HG03342 (cell line): Measurements from ENCODE around the gene ARFIP1.

Experiments used
- ATAC-seq: cut with Tn5 transposase; IDR thresholded peaks from one replicate; pipeline ENCODE4 v1.9.1; 2021; ENCODE audit warnings: mild to moderate bottlenecking, moderate library complexity; ENCODE audit not compliant: unreplicated experiment

Gene ARFIP1

DNA sequence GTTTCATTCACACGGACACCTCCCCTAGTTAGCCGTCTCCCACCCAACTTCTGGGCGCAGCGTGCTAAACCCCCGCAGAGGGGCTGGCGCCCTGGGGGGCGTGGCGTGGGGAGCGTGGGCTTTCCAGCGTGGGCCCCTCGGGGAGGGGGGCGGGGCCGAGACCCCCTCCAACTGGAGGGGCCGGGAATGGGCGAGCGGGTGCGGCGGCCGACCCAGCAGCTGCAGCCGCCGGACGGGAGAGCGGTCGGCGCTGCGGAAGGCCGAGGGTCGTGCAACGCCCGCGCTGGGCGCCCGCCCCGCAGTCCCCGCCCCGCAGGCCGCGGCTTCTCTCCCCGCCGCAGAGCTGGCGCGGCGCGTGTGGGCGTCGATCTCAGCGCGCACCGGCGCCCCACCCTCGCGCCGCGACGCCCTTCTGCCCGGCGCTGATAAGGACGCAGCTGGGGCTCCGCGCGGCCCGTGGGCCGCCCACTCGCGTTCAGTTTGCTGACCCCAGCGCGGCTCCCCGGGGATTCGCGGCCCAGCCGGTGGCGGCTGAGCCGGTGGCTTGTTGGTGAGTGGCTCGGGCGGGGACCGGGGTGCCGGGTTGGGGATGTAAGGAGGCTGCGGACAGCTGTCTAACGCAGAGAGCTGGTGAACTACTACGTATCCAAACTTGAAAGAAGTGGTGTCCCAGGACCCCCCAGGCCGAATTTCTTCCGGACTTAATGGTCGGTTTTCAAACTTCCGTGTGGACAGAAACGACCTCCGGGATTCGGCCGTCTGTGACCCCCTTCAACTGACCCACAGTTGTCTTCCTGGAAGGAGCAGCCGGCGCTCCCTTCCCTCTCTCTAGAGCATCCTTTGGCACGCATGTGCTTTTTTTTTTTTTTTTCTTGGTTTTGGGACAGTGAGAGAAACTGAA is 157.8 kb downstream of the ARFIP1 start:
- peak; percentile 34 for ATAC-seq

DNA sequence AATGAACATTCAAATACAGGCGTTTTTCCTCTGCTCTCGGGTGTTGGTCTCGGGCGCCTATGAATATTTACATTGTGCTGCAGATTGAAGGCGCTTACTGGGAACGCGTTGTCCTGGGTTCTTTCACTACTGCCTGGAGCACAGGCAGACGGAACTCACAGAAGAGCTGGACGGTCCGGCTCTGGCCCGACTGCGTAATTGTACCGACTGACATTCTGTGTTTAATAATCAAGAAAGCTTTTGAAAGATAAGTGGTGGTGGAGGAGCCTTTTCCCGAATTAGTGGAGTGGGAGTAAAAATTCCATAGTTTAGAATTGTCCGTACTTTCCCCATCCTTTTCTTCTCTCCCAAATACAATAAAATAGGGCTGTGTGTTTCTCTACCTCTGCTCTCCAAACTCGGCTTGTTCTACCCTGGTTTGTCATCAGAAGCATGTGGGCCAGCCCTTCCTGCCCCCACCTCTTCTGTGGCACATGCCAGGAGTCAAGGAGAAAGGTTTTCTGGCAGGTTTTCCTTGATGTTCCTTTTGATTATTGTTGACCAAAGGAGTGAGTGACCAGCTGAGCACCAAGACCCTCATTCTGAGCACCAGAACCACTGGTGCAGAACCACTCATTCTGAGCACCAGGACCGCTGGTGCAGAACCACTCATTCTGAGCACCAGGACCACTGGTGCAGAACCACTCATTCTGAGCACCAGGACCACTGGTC is 158.6 kb downstream of the ARFIP1 start:
- ATAC-seq = no peak

DNA sequence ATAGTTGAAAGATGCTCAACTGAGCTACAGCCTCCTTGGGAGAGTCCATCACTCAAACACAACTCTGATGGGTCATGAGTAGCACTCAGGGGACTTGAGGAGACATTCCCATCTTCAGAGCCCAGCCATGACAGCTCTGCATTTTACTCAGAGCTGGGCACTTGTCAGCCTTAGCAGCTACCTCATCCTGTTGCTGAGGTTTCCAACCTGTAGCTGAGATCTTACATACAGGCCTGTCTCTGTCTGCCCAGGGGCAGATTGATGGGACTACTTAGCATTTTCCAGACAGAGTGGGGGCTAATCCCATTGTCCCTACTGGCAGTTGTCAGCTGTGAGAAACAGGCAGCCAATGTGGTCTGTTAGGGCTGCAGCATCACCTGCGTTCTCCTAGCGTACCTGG is 159.9 kb downstream of the ARFIP1 start:
- no peak for ATAC-seq

DNA sequence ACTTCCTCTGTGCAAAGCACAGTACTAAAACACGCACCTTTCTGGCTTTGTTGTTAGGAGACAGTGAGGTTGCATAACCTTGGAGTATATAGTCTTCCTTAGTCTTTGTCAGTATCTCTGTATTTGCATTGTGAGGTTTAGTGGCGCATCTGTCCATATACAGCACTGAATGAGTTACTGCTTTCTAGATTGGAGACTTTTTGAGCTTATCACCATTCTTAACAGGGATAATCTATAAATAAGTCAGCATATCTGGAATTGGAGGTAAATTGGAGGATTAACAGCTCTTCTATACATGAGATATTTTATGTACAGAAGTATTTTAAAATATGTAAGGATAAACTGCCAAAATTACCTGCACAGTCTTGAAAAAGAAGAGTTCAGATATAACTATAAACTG is 160.7 kb downstream of the ARFIP1 start:
- no peak for ATAC-seq

DNA sequence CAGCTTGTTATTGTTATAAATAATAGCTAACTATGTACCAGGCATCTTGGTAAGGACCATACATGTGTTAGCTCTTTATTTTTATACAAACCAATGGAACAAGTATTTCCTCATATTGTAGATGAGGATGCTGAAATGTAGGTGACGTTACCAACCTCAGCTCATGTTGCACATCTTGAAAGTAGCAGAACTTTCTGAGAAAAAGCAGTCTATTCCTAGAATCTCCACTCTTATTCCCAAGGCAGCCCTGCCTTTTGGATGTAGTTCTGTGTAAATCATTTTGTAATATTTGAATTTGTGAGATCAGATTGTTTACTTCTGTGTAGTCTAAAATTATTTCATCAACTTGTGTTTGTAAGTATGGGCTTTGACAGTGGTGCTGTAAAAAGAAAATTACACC is 161.7 kb downstream of the ARFIP1 start:
- no peak for ATAC-seq

DNA sequence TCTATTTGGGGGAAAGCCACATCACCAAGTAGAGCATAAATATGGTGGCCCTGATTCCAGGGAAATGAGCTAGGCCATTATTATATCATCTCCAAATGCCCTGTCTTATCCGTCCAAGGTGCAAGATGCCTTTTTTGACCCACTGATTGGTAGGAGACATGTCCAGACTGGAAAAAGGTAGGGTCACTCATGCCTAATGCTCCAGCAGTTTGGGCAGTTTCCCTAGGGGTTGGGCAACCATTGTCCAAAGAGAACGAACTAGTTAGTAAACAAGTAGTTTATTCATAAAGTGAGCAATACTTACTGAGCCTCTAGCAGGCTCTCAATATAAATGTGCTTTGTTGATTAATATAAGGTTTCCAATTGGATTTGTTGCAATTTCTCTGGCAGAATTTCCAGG is 162.6 kb downstream of the ARFIP1 start:
- no peak for ATAC-seq

DNA sequence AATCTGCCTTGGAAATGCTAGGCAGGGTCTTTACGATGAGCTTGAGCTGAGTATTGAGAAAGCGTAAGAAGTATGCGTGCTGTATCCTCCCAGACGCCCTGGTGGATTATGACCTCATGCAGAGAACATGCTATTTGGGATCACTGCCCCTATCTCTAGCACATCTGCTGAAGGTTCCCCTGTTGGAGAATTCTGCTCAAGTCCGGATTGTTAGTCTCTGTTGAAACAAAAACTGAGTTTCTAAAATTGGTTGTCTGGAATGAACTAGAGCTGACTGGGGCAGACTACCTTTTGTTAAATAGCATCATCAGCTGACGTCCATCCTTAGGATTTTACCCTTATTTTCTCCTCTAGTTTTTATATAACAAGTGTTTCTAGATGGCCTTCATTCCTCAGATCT is 163.9 kb downstream of the ARFIP1 start:
- ATAC-seq = no peak

DNA sequence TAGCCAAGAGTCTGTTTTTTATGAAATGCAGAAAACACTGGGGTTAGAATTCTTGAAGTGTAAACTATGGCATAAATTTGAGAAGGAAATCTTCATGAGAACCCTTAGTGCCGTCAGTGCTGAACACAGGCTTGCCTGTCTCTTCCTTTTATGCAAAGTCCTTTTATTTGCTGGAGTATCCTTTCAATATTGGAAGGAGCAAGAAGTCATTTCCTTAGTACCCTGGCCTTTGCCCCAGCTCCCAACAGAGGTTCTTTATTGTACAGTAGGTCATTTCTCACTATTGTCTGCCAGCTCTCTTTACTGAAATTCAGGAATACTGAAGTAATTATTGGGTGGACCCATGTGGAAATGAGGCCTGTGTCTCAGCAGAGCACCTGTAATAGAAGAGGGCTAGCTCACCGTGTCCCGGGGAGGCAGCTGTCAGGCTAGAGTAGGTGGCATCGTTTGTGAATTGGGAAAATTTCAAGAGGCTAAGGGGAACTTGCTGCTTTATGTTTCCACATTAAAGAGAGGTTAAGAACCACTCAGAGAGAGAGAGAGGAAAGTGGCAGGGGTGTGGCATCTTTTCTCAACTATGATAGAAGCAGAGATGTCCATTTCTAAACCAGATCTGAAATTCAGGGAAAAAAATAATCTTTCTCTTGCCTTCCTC is 165.0 kb downstream of the ARFIP1 start:
- no peak for ATAC-seq

DNA sequence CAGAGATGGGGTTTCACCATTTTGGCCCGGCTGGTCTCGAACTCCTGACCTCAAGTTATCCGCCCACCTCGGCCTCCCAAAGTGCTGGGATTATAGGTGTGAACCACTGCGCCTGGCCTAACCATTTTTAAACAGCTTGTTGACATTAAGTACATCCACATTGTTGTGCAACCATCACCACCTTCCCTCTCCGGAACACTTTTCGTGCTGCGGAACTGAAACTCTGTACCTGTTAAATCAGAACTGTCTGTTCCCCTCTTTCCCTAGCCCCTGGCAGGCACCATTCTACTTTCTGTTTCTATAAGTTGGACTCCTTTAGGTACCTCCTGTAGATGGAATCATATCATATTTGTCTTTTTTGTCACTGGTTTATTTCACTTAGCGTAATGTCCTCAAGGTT is 165.9 kb downstream of the ARFIP1 start:
- no peak for ATAC-seq

DNA sequence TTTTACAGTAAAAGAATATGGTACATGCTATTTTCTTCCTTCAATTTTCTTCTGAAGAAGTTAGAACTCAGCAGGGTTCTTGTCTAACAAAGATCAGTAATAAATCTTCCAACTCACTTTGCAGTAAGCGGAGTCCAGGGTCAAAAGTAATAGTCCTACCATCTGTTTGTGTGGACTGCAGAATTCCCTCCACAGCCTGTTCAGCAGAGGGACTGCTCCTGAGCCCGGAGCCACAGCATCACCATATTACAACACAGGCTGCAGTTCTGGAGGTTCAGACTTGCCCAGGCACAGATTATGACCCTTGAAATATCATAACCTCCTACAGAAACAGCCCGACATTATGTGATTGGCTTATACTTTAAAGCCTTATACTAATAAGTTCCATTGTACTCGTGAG is 166.7 kb downstream of the ARFIP1 start:
- ATAC-seq = no peak

DNA sequence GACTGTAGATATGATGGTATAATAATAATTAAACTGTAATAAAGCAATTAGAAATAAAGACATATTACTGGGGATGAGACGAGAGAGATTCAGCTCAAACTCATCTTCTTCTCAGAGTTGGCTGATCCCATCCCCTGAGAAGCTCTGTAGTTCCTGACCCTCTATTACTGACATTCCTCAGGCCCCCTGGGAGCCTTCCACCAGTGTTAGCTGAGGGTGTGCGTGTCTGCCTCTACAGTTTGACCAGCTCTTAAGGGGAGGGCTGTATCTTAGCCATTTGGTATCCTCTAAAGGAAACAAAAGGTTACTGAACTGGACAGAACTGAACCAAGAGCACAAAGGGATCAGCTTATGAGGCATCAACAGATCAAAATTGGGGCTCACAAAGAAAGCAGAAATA is 167.6 kb downstream of the ARFIP1 start:
- no peak for ATAC-seq

DNA sequence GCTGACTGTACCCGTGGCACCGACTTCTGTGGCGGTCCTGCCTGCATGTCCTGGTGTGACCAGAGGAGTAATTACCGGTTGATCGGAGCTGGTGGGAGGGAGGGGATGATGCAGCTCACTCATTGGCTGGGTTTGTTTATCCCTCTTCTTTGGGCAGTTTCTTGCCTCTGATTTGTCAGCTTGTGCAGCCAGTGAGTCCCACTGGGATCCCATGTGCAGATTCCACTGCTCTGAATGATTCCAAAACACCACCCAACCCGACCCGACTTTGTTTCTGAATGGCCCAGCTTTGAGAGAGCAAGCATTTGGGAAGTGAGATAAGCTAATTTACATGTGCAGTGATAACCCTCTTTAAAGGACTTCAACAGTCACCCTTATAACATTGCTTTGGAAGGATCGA is 170.2 kb downstream of the ARFIP1 start:
- ATAC-seq = no peak

DNA sequence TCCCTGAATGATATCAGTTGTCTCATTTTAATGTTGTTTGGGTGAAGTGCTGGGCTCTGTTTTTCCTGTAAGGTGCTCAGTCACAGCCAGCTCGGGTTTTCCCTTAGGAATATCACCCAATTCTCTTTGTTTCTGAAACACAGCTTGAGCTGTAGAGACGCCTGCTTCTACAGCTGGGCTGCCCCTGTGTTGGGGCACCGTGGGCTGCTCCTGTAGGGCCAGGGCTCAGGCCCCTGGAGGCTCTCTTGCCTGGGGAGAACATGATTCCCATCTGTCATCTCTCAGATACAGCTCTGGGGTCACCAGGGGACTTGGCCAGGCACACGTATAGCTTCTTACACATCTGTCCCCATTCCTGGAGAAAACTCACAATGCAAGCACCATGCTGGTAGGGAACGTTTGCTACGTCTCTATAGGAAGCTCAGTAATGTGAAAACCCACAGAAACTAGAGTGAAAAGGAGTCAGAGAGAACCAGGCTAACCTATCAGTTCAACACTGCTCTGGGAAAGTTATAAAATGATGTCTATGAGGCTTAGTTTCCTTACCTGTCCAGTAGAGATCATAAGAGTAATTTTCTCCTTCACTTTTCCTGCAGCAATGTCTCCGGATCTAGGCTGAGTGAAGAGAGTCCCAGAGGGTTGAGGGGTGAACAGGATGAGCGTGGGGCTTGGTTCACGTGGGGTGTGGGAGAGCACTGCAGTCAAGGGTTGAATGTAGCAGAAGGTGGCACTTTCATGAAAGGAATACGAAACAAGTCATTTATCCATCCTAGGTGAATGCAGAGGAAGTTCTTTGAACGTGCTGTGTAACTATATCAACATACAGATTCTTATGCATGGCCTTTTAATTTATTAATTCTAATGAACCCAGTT is 170.9 kb downstream of the ARFIP1 start:
- ATAC-seq = no peak

DNA sequence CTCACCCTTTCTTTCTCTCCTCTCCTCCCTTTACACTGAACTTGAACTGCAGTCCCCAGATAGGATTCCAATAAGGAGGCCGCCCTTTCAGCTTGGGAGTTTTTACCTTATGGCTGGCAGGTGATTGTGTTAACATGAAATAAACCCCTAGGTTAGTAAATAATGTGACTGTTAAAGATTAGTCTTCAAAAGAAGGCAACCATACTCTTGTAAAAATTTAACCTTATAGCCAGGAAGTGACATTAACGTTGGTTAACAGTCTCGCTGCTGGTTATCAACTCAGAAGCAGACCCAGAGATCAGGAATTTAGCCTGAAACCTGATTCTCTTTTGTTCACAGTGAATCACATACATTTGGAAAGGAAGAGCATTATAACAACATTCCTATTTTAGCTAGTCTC is 171.6 kb downstream of the ARFIP1 start:
- ATAC-seq = no peak

DNA sequence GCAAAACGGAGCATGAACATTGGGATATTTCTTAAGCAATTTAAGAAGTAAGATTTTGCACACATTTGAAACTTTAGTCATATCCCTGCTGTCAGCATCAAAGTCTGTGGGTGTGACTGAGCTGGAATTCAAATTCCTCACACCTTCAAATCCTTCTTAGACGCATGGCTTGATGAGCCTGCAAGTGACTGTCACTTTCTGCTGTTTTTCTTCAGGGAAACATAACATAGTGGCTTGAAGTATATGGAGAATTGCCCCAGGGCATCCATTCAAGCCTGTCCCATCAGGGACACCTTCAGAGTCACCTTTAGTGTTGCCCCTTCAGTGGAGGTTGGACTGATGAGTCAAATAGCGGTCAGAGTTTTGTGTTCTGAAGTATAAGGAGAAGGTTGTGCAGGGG is 173.8 kb downstream of the ARFIP1 start:
- no peak for ATAC-seq

DNA sequence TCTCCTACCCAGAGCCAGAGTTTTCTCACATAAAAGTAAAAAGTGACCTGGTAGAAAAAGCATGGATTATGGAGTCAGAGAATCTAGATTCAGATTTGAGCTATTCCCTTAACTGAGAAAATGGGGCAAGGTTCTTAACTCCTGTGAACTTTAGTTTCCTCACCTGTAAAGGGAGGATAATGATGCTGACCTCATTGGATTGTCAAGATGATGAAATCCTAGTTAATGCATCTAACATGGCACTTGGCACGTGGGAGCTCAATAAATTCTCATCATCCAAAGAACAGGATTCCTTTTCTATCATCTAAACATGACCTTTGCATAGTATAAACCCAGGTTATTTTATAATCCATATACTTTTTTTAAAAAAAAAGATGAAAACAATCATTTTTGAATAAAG is 175.0 kb downstream of the ARFIP1 start:
- ATAC-seq = no peak

DNA sequence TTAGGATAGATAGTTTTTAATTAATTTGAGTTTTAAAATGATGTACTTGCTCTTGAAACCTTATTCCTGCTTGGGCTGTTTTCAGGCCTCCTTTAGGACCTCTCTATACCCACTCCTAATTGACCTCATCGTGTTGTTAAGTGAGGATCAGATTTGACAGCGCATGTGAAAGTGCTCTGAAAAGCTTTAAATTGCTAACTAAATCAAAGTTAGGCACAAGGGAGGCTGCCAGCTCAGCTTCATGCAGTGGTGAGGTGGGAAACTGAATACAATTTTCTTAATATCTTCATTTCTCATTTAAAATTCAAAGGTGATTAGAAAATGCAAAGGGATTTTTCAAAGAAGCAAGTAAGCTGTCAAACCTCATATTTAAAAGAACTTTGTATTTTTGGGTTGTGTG is 176.4 kb downstream of the ARFIP1 start:
- no peak for ATAC-seq

DNA sequence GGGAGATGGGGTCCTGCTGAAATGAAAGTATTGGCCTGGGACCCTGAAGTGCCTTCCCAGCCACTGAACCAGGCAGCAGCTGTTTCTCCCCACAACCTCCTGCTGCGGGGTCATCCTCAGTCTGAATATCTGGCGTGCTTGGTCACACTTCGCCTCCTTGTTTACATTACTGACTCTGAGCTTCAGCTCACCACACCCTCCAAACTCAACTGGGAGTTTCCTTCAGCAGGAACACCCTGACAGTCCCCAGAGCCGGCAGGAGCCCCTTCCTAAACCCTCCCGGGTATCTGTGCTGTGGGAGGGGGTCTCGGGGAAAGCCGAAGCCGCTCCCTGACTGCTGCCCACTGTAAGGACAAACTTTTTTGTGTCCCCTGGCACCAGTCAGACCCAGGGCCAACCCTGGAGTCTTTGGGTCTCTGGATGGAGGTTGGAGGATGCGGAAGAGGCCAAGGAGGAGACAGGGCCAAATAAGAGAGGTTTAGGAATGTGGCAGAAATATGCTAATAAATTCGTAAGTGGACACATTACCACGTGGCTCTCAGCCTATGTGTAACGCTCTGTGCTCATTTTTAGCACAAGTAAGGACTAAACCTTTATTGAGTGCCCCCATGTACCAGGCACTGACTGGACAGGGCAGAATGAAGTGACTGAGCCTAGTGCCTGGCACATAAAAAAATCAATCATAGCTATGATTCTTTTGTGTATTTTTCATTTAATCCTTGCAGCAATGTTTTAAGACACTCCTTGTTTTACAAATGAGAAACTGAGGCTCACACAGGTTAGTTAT is 177.1 kb downstream of the ARFIP1 start:
- no peak for ATAC-seq

DNA sequence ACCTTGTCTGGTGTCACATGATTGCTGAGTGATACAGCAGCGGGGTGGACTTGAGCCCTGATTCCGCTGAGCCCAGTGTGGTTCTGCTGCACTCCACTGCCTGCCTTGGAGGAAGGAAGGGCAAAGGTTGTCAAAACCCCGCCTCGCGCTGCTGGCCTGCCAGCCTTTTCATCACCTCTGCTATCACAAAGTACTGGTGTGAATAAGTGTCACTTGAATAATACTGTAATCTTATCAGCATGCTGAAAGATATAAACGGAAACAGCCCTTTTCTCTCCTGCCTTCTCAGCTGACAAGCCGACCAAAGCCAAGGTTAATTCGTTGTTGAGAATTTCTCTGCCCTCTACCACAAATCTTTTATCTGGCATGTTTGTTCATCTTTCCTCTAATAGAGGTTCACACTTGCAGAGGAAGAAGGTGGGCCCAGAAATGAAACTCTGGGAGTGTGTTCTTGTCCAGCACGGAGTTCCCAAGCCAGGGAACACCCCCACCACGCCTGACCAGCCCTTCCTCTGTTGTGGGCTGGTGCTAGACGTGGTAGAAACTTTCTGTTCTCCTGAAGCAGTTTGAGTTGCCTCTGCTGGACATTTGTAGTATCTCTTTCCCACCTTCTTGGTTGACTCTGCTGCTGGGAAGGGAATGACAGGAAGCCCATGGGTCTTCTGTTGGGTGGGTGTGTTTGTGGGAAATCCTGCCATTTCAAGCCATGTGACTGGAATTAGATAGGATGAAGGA is 177.8 kb downstream of the ARFIP1 start:
- no peak for ATAC-seq
